Mammary epithelial cell (primary cell): Measurements from ENCODE around the gene KASH5.

Source experiments
- EZH2 ChIP-seq: IDR thresholded peaks from 2 replicates; pipeline ENCODE4 v1.6.1; 2012; ENCODE audit warnings: low read length, inconsistent platforms, borderline replicate concordance
- TF ChIP-seq, protein P1 (sequence below), 2 donors: IDR thresholded peaks in 1 of 2; conservative IDR thresholded peaks in 1 of 2; 2 replicates each; pipeline ENCODE4 v1.5.1; 2011 to 2012; ENCODE audit warnings: inconsistent platforms in 2 of 2, low read length in 2 of 2, mild to moderate bottlenecking in 2 of 2, control low read depth in 1 of 2, low read depth in 1 of 2; ENCODE audit not compliant: insufficient read depth in 1 of 2; ENCODE audit errors: extremely low read depth in 1 of 2

DNA sequence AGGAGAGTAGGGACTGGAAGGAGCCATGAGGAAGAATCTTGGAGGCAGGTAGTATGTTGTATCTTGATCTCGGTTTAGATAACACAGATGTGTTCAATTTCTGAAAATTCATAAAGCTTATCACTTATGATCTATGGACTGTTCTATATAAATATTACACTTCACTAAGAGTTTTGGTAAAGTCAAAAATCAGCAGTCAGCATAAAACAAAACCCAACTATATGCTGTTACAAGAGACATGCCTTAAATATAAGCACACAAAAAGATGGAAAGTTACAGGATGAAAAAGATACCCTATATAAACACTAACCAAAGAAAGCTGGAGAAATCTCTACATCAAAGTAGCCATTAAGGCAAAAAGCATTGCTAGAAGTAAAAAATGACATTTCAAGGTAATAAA is 4.5 kb upstream of the KASH5 start:
- TF ChIP-seq, protein P1, sequence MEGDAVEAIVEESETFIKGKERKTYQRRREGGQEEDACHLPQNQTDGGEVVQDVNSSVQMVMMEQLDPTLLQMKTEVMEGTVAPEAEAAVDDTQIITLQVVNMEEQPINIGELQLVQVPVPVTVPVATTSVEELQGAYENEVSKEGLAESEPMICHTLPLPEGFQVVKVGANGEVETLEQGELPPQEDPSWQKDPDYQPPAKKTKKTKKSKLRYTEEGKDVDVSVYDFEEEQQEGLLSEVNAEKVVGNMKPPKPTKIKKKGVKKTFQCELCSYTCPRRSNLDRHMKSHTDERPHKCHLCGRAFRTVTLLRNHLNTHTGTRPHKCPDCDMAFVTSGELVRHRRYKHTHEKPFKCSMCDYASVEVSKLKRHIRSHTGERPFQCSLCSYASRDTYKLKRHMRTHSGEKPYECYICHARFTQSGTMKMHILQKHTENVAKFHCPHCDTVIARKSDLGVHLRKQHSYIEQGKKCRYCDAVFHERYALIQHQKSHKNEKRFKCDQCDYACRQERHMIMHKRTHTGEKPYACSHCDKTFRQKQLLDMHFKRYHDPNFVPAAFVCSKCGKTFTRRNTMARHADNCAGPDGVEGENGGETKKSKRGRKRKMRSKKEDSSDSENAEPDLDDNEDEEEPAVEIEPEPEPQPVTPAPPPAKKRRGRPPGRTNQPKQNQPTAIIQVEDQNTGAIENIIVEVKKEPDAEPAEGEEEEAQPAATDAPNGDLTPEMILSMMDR (conservative IDR thresholded peaks at IDR 0.05 in 1 of 2, IDR thresholded peaks at IDR 0.05 in 1 of 2; ENCODE audit: extremely low read depth in 1 of 2, insufficient read depth in 1 of 2, low read depth in 1 of 2, low read length in 2 of 2) = no peak
- TF ChIP-seq EZH2 = no peak
